Smooth muscle cell (in vitro differentiated cells): ENCODE results near the gene ABL1. TPM values are rescaled to one million over a fixed set of nuclear protein-coding genes. Genes with fewer than 3 reads are reported as not detected.

Source experiments
- DNase-seq: peaks from one replicate; lab custom pipeline; 2025; ENCODE audit not compliant: unreplicated experiment; lab: John Stamatoyannopoulos, UW
- H2AFZ ChIP-seq: fragments of 200-600 bp; sonication (generic); 2 replicates; pipeline ENCODE4 v1.6.0; 2016; ENCODE audit warnings: antibody characterized with exemption, low read depth, mild to moderate bottlenecking
- H3F3A ChIP-seq: fragments of 200-600 bp; sonication (generic); 2 replicates; pipeline ENCODE4 v1.6.0; 2017; ENCODE audit warnings: antibody characterized with exemption, low read depth
- H3K27ac ChIP-seq: fragments of 200-600 bp; sonication (generic); 2 replicates; pipeline ENCODE4 v1.5.1; 2016; ENCODE audit warnings: low read depth, mild to moderate bottlenecking
- H3K27me3 ChIP-seq: fragments of 200-600 bp; sonication (generic); 2 replicates; pipeline ENCODE4 v1.6.1; 2016; ENCODE audit warnings: low read depth, mild to moderate bottlenecking
- H3K36me3 ChIP-seq: fragments of 200-600 bp; sonication (generic); 2 replicates; pipeline ENCODE4 v1.5.1; 2016; ENCODE audit warnings: low read depth
- H3K4me1 ChIP-seq: fragments of 200-600 bp; sonication (generic); 2 replicates; pipeline ENCODE4 v1.5.1; 2016; ENCODE audit warnings: low read depth
- H3K4me2 ChIP-seq: fragments of 200-600 bp; sonication (generic); 2 replicates; pipeline ENCODE4 v1.6.0; 2016; ENCODE audit warnings: mild to moderate bottlenecking
- H3K4me3 ChIP-seq: fragments of 200-600 bp; sonication (generic); 2 replicates; pipeline ENCODE4 v1.5.1; 2016; ENCODE audit warnings: mild to moderate bottlenecking
- H3K79me2 ChIP-seq: fragments of 200-600 bp; sonication (generic); 2 replicates; pipeline ENCODE4 v1.6.0; 2016; ENCODE audit warnings: low read depth, mild to moderate bottlenecking
- H3K9ac ChIP-seq: fragments of 200-600 bp; sonication (generic); 2 replicates; pipeline ENCODE4 v1.6.0; 2016; ENCODE audit warnings: low read depth
- H3K9me3 ChIP-seq: fragments of 200-600 bp; sonication (generic); replicated peaks from 2 replicates; pipeline ENCODE4 v1.5.1; 2016; ENCODE audit warnings: low read depth
- H4K20me1 ChIP-seq: fragments of 200-600 bp; sonication (generic); 2 replicates; pipeline ENCODE4 v1.6.0; 2016; ENCODE audit warnings: low read depth
- WGBS: methylation state at CpG from one replicate; pipeline ENCODE4 v1.1.7; 2016; ENCODE audit warnings: low lambda C conversion rate; 5-methylcytosine and 5-hydroxymethylcytosine counted together
- polyA plus RNA-seq: library from polyadenylated mRNA; unstranded; fragments of >200 nt; fragmentation: Nextera tagmentation; extraction: Ambion mirVana; gene quantifications from 2 replicates; pipeline ENCODE4 v1.2.1, GENCODE V29; 2016
- total RNA-seq: library from RNA; depleted of rRNA; stranded (reverse); fragments of >200 nt; gene quantifications from 2 replicates; pipeline ENCODE4 v1.2.3, GENCODE V29; 2014
- TF ChIP-seq, protein P1 (sequence below): fragments of 200-600 bp; sonication (generic); IDR thresholded peaks from 2 replicates; pipeline ENCODE4 v1.5.1; 2017; ENCODE audit warnings: borderline replicate concordance, mild to moderate bottlenecking, antibody characterized with exemption; ENCODE audit not compliant: insufficient read depth, poor library complexity, severe bottlenecking

Gene ABL1
- total and polyA plus RNA-seq, 2 experiments from 2014 or later = 38.2 to 51.0 TPM

DNA sequence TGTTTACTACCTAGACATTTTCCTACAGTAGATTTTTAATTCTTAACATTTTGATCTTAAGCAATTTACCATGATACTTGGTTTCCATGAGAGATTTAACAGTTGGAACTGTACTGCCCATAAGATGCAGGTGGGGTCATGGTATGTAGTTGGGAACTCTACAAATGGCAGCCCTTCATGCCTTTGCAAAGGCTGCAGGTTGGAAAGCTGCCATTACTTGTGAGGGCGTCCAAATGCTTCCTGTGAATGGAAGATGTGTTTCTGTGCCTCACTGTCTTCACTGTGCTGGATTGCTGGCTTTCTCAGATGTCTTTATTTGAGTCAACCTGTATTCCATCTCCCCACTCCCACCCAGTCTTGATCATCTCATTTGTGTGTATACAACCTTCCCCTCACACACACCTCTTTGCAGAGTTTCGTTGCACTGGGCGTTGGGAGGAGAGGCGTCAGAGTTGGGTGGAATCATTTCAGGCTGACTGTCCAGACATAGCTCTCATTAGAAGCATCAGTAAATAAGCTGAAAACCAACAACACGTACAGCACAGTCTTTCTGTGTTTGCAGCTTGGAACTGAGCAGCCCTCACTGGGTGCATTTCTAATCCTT lies 14.8 kb upstream of the ABL1 start:
- H3K79me2 ChIP-seq = peaks cover 33% of the 10 kb centered on the region
- WGBS = 88% methylated on average over 5 of the region's 5 CpGs

DNA sequence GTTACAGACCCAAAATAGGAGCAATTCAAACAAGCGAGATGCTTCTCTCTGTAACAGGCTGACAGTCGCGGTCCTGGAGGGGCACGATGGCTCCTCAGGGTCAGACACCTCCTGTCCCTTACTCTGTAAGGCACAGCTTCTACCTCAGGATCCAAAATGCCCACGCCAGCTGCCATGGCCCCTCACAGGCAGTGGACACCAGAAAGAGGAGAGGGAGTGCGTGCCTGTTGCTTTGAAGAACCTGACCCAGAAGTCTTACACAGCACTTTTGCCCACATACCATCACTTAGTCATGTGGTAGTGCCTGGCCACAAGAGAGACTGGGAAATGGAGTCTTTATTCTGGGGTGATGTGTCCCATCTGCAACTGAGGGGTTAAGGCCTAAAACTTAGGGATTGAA lies 11.6 kb upstream of the ABL1 start:
- no peaks in the 10 kb centered on the region for H4K20me1 ChIP-seq
- peak overlapping the region; percentile 52 for H3K9ac ChIP-seq
- peak overlapping the region; percentile 80 for H3K4me2 ChIP-seq
- DNase-seq = no peak
- H3K79me2 ChIP-seq = peaks cover 37% of the 10 kb centered on the region
- TF ChIP-seq, protein P1, sequence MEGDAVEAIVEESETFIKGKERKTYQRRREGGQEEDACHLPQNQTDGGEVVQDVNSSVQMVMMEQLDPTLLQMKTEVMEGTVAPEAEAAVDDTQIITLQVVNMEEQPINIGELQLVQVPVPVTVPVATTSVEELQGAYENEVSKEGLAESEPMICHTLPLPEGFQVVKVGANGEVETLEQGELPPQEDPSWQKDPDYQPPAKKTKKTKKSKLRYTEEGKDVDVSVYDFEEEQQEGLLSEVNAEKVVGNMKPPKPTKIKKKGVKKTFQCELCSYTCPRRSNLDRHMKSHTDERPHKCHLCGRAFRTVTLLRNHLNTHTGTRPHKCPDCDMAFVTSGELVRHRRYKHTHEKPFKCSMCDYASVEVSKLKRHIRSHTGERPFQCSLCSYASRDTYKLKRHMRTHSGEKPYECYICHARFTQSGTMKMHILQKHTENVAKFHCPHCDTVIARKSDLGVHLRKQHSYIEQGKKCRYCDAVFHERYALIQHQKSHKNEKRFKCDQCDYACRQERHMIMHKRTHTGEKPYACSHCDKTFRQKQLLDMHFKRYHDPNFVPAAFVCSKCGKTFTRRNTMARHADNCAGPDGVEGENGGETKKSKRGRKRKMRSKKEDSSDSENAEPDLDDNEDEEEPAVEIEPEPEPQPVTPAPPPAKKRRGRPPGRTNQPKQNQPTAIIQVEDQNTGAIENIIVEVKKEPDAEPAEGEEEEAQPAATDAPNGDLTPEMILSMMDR = no peak
- no peak overlapping the region for H2AFZ ChIP-seq
- no peak overlapping the region for H3K4me3 ChIP-seq
- no peaks in the 10 kb centered on the region for H3K36me3 ChIP-seq
- H3K27me3 ChIP-seq = no peaks in the 10 kb centered on the region
- peaks cover 36% of the 10 kb centered on the region for H3K4me1 ChIP-seq
- peak overlapping the region; percentile 91 for H3K27ac ChIP-seq
- H3K9me3 ChIP-seq = no peaks in the 10 kb centered on the region
- peaks cover 16% of the 10 kb centered on the region for H3F3A ChIP-seq
- WGBS = 77% methylated on average over 6 of the region's 6 CpGs

More for the DNA sequence above, 14.8 kb upstream of the ABL1 start:
- Histone ChIP-seq H3K4me1 (peaks cover 25% of the 10 kb centered on the region), H3K4me3 (no peak overlapping the region), H4K20me1 (peaks cover 8% of the 10 kb centered on the region), H3F3A (peaks cover 16% of the 10 kb centered on the region), H2AFZ (no peak overlapping the region), H3K27ac (no peak overlapping the region), H3K27me3 (no peaks in the 10 kb centered on the region), H3K9ac (no peak overlapping the region), H3K36me3 (no peaks in the 10 kb centered on the region), H3K9me3 (no peaks in the 10 kb centered on the region), H3K4me2 (no peak overlapping the region)
- DNase-seq = no peak
- TF ChIP-seq, protein P1 = no peak

DNA sequence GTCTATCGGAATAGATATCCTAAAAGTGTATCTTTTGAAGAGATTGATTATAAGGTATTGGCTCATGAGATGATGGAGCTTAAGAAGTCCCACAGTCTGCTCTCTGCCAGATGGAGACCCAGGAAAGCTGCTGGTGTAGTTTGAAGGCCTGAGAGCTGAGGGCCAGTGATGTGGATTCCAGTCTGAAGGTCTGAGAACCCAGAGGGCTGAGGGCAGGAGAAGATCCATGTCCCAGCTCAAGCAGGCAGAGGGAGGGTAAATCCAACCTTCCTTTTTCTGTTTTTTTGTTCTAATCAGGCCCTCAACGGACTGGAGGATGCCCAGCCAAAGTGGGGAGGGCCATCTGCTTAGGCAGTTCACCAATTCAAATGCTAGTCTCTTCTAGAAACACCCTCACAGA lies 11.0 kb upstream of the ABL1 start:
- 41% methylated on average over 2 of the region's 2 CpGs for WGBS
- no peaks in the 10 kb centered on the region for H3K27me3 ChIP-seq
- peak overlapping the region; percentile 52 for H3K9ac ChIP-seq
- H3K79me2 ChIP-seq = peaks cover 43% of the 10 kb centered on the region
- H3K36me3 ChIP-seq = no peaks in the 10 kb centered on the region
- peaks cover 36% of the 10 kb centered on the region for H3K4me1 ChIP-seq
- H2AFZ ChIP-seq = no peak overlapping the region
- no peaks in the 10 kb centered on the region for H3K9me3 ChIP-seq
- peaks cover 16% of the 10 kb centered on the region for H3F3A ChIP-seq
- peak overlapping the region; percentile 80 for H3K4me2 ChIP-seq
- H3K27ac ChIP-seq = peak overlapping the region; percentile 91
- H4K20me1 ChIP-seq = no peaks in the 10 kb centered on the region
- no peak for DNase-seq
- peak overlapping the region; percentile 30 for H3K4me3 ChIP-seq
- TF ChIP-seq, protein P1 = no peak
